ENCODE results near the gene WDR86.

DNA sequence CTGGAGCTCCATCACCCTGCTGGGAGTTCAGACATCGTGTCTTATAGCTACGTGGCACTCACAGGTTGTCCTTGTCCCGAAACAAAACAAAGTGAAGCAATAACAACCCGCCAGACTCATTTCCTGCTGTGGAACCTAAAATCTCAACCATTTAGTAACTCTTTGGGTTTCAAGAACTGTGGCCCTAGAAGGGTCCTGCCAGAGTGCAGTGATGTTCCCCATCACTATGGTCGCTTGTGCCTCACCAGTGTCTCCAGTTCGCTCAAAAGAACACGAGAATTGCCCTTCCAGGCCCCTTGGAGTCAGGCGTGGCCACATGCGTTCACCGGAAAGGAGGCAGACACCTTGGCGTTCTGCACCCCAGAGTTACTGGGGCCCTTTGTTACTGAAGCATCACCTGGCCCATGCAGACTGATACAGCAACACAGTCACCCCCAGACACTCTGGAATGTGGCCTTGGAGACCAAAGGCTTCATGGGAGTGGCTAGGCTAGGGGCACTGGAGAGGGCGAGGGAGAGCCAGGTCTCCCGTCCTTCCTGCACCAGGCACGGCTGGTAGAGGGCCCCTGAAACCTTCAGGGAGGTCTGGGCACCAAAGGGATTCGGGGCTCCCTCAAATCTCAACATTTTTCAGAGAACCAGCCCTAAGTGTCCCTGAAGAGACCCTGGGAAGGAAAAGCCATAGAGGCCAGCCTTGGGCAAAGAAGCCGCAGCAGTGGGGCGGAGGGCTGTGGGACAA is 29.2 kb upstream of the WDR86 start:
- TF ChIP-seq, protein P1, sequence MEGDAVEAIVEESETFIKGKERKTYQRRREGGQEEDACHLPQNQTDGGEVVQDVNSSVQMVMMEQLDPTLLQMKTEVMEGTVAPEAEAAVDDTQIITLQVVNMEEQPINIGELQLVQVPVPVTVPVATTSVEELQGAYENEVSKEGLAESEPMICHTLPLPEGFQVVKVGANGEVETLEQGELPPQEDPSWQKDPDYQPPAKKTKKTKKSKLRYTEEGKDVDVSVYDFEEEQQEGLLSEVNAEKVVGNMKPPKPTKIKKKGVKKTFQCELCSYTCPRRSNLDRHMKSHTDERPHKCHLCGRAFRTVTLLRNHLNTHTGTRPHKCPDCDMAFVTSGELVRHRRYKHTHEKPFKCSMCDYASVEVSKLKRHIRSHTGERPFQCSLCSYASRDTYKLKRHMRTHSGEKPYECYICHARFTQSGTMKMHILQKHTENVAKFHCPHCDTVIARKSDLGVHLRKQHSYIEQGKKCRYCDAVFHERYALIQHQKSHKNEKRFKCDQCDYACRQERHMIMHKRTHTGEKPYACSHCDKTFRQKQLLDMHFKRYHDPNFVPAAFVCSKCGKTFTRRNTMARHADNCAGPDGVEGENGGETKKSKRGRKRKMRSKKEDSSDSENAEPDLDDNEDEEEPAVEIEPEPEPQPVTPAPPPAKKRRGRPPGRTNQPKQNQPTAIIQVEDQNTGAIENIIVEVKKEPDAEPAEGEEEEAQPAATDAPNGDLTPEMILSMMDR (IDR thresholded peaks at IDR 0.05) = no peak
- TF ChIP-seq POLR2A (IDR thresholded peaks at IDR 0.05) = no peak
